Neural progenitor cell (in vitro differentiated cells): ENCODE results near the gene PRLR. TPM values are rescaled to one million over a fixed set of nuclear protein-coding genes. Genes with fewer than 3 reads are reported as not detected.

Experiments used
- DNase-seq: peaks from one replicate; pipeline ENCODE4 v3.0.0-alpha.2; 2016; ENCODE audit warnings: low spot score
- H2AFZ ChIP-seq: fragments of 200-600 bp; sonication (generic); replicated peaks from 2 replicates; pipeline ENCODE4 v1.6.1; 2016; ENCODE audit warnings: antibody characterized with exemption
- H3F3A ChIP-seq: fragments of 200-600 bp; sonication (generic); 2 replicates; pipeline ENCODE4 v1.6.1; 2016; ENCODE audit warnings: antibody characterized with exemption, low read depth
- H3K27ac ChIP-seq: fragments of 200-600 bp; sonication (generic); 2 replicates; pipeline ENCODE4 v1.5.1; 2016; ENCODE audit warnings: mild to moderate bottlenecking
- H3K27me3 ChIP-seq: fragments of 200-600 bp; sonication (generic); 2 replicates; pipeline ENCODE4 v1.6.1; 2016; ENCODE audit warnings: mild to moderate bottlenecking, moderate library complexity
- H3K36me3 ChIP-seq: fragments of 200-600 bp; sonication (generic); 2 replicates; pipeline ENCODE4 v1.5.1; 2016
- H3K4me1 ChIP-seq: fragments of 200-600 bp; sonication (generic); 2 replicates; pipeline ENCODE4 v1.6.1; 2016; ENCODE audit warnings: mixed run types
- H3K4me2 ChIP-seq: fragments of 200-600 bp; sonication (generic); 2 replicates; pipeline ENCODE4 v1.6.1; 2016
- H3K4me3 ChIP-seq: fragments of 200-600 bp; sonication (generic); 2 replicates; pipeline ENCODE4 v1.5.1; 2016
- H3K79me2 ChIP-seq: fragments of 200-600 bp; sonication (generic); 2 replicates; pipeline ENCODE4 v1.6.1; 2016; ENCODE audit warnings: low read depth
- H3K9ac ChIP-seq: fragments of 200-600 bp; sonication (generic); 2 replicates; pipeline ENCODE4 v1.6.1; 2016
- H3K9me3 ChIP-seq: fragments of 200-600 bp; sonication (generic); 2 replicates; pipeline ENCODE4 v1.5.1; 2016; ENCODE audit warnings: low read depth
- H4K20me1 ChIP-seq: fragments of 200-600 bp; sonication (generic); 2 replicates; pipeline ENCODE4 v1.6.1; 2016; ENCODE audit warnings: low read depth
- H3K27ac Mint-ChIP-seq: 3 replicates; pipeline ENCODE4 v1.8.0; 2021; ENCODE audit warnings: mixed read lengths
- H3K27me3 Mint-ChIP-seq: 2 replicates; pipeline ENCODE4 v1.8.0; 2022; ENCODE audit warnings: low read depth, mild to moderate bottlenecking, inconsistent platforms, moderate library complexity, mixed read lengths; ENCODE audit not compliant: insufficient read depth
- H3K36me3 Mint-ChIP-seq: 3 replicates; pipeline ENCODE4 v1.8.0; 2021; ENCODE audit warnings: mixed read lengths
- H3K4me1 Mint-ChIP-seq: 3 replicates; pipeline ENCODE4 v1.8.0; 2021; ENCODE audit warnings: mixed read lengths
- H3K4me3 Mint-ChIP-seq: 3 replicates; pipeline ENCODE4 v1.8.0; 2021; ENCODE audit warnings: mild to moderate bottlenecking, moderate library complexity, mixed read lengths
- H3K9me3 Mint-ChIP-seq: 3 replicates; pipeline ENCODE4 v1.8.0; 2020; ENCODE audit warnings: mixed read lengths
- CTCF ChIP-seq: fragments of 200-600 bp; sonication (generic); IDR thresholded peaks from 2 replicates; pipeline ENCODE4 v1.5.1; 2017; ENCODE audit warnings: antibody characterized with exemption, mild to moderate bottlenecking
- EZH2 ChIP-seq: fragments of 200-600 bp; sonication (generic); IDR thresholded peaks from 2 replicates; pipeline ENCODE4 v1.6.1; 2017; ENCODE audit warnings: antibody characterized with exemption, mild to moderate bottlenecking, moderate library complexity
- EZH2phosphoT487 ChIP-seq: fragments of 200-600 bp; sonication (generic); IDR thresholded peaks from 2 replicates; pipeline ENCODE4 v1.6.1; 2017; ENCODE audit warnings: antibody characterized with exemption
- total RNA-seq: library from RNA; depleted of rRNA; stranded (reverse); fragments of >200 nt; gene quantifications from 2 replicates; pipeline ENCODE4 v1.2.3, GENCODE V29; 2015; ENCODE audit warnings: low replicate concordance

PRLR gene
- total RNA-seq, 1 donor from 2014 or later = 0.51 TPM

GRCh38 chr5:35201291-35201690 is 29.0 kb downstream of the PRLR start:
- Histone ChIP-seq H3K27ac (no peak overlapping the region), H3K27me3 (no peaks in the 10 kb centered on the region), H3K4me2 (no peak overlapping the region), H3K36me3 (no peaks in the 10 kb centered on the region), H3F3A (no peaks in the 10 kb centered on the region), H2AFZ (no peak overlapping the region), H4K20me1 (no peaks in the 10 kb centered on the region), H3K4me3 (no peak overlapping the region), H3K79me2 (no peaks in the 10 kb centered on the region), H3K9ac (no peak overlapping the region), H3K4me1 (no peaks in the 10 kb centered on the region), H3K9me3 (no peaks in the 10 kb centered on the region)
- H3K36me3 Mint-ChIP-seq = no peaks in the 10 kb centered on the region
- H3K27ac Mint-ChIP-seq = no peak overlapping the region
- no peak overlapping the region for H3K4me3 Mint-ChIP-seq
- H3K27me3 Mint-ChIP-seq = no peaks in the 10 kb centered on the region
- H3K4me1 Mint-ChIP-seq = peaks cover 17% of the 10 kb centered on the region
- no peak for DNase-seq
- no peaks in the 10 kb centered on the region for H3K9me3 Mint-ChIP-seq
- TF ChIP-seq CTCF = no peak
- TF ChIP-seq EZH2 = no peak
- no peak for TF ChIP-seq EZH2phosphoT487

DNA sequence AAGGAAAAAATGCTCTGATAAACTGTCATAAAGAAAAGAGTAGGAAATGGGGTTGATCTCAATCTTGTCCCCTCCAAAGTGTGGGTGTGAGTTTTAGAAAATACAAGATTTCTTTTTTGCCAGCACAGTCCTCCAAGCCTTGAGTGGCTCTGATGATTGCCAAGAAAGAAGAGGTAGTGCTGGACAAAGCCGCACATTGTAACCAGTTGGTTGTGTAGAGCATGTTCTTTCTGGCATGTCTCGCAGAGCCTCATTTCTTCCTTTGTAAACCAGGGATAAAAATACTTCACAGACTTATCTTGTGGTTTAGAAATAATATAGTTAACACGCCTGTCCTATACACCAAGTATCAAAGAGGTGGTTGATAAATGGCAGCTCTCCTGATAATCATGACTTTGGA is 30.4 kb downstream of the PRLR start:
- H3K4me3 Mint-ChIP-seq = no peak overlapping the region
- no peaks in the 10 kb centered on the region for H3K4me1 ChIP-seq
- peaks cover 17% of the 10 kb centered on the region for H3K4me1 Mint-ChIP-seq
- H3K36me3 ChIP-seq = no peaks in the 10 kb centered on the region
- no peaks in the 10 kb centered on the region for H3K79me2 ChIP-seq
- no peak overlapping the region for H3K27ac ChIP-seq
- no peaks in the 10 kb centered on the region for H3K36me3 Mint-ChIP-seq
- H3K9me3 ChIP-seq = no peaks in the 10 kb centered on the region
- H3K27ac Mint-ChIP-seq = no peak overlapping the region
- no peaks in the 10 kb centered on the region for H3F3A ChIP-seq
- H3K27me3 Mint-ChIP-seq = no peaks in the 10 kb centered on the region
- H3K4me2 ChIP-seq = no peak overlapping the region
- no peaks in the 10 kb centered on the region for H4K20me1 ChIP-seq
- DNase-seq = no peak
- H3K4me3 ChIP-seq = no peak overlapping the region
- no peak overlapping the region for H3K9ac ChIP-seq
- no peaks in the 10 kb centered on the region for H3K27me3 ChIP-seq
- no peaks in the 10 kb centered on the region for H3K9me3 Mint-ChIP-seq
- no peak overlapping the region for H2AFZ ChIP-seq
- TF ChIP-seq EZH2 = no peak
- no peak for TF ChIP-seq CTCF
- TF ChIP-seq EZH2phosphoT487 = no peak

DNA sequence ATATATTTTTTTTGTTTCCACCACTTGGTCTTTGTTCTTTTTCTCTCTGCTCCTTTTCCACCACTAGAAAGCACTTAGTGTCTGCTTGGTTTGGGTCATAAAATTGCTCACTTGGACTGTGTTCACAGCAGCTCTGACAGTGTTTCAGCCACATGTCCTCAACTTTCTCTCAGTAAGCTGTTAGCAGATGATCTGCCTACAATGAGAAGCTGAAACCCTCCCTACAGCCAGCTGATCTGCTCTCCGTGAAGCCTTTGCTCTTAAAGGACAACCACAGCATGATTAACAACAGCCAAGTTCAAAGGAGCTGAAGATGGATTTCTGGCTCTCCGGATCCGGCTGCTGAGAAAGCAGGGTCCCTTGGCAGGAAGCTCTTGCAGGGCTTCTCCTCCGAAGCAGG is 31.6 kb downstream of the PRLR start:
- H3K4me2 ChIP-seq = no peak overlapping the region
- H3K4me3 Mint-ChIP-seq = no peak overlapping the region
- H3K27me3 Mint-ChIP-seq = no peaks in the 10 kb centered on the region
- no peaks in the 10 kb centered on the region for H3K79me2 ChIP-seq
- H3K36me3 Mint-ChIP-seq = no peaks in the 10 kb centered on the region
- H3F3A ChIP-seq = no peaks in the 10 kb centered on the region
- no peak for DNase-seq
- H3K4me1 ChIP-seq = no peaks in the 10 kb centered on the region
- no peak overlapping the region for H3K4me3 ChIP-seq
- H3K36me3 ChIP-seq = no peaks in the 10 kb centered on the region
- no peak overlapping the region for H2AFZ ChIP-seq
- H4K20me1 ChIP-seq = no peaks in the 10 kb centered on the region
- no peak overlapping the region for H3K27ac Mint-ChIP-seq
- no peak overlapping the region for H3K27ac ChIP-seq
- no peaks in the 10 kb centered on the region for H3K9me3 Mint-ChIP-seq
- peaks cover 17% of the 10 kb centered on the region for H3K4me1 Mint-ChIP-seq
- H3K9me3 ChIP-seq = no peaks in the 10 kb centered on the region
- no peak overlapping the region for H3K9ac ChIP-seq
- TF ChIP-seq EZH2 (no peak), EZH2phosphoT487 (no peak), CTCF (no peak)
- H3K27me3 ChIP-seq = no peaks in the 10 kb centered on the region

GRCh38 chr5:35198075-35198474 is 32.2 kb downstream of the PRLR start:
- H3K4me3 ChIP-seq = no peak overlapping the region
- H3K36me3 Mint-ChIP-seq = no peaks in the 10 kb centered on the region
- TF ChIP-seq EZH2phosphoT487 (no peak), EZH2 (no peak), CTCF (no peak)
- H3K36me3 ChIP-seq = no peaks in the 10 kb centered on the region
- H3K4me2 ChIP-seq = no peak overlapping the region
- H3K9me3 Mint-ChIP-seq = no peaks in the 10 kb centered on the region
- H3K27me3 Mint-ChIP-seq = no peaks in the 10 kb centered on the region
- H3K27ac Mint-ChIP-seq = peak overlapping the region; percentile 21
- H3K4me1 Mint-ChIP-seq = peaks cover 17% of the 10 kb centered on the region
- no peaks in the 10 kb centered on the region for H3K9me3 ChIP-seq
- no peak overlapping the region for H3K9ac ChIP-seq
- no peak overlapping the region for H2AFZ ChIP-seq
- DNase-seq = no peak
- no peaks in the 10 kb centered on the region for H3K27me3 ChIP-seq
- no peaks in the 10 kb centered on the region for H3F3A ChIP-seq
- H3K4me1 ChIP-seq = no peaks in the 10 kb centered on the region
- no peaks in the 10 kb centered on the region for H3K79me2 ChIP-seq
- no peak overlapping the region for H3K27ac ChIP-seq
- H3K4me3 Mint-ChIP-seq = no peak overlapping the region
- H4K20me1 ChIP-seq = no peaks in the 10 kb centered on the region
